Right ventricle myocardium superior (tissue), 1 donor: ENCODE results near the gene WASF2. TPM values are rescaled to one million over a fixed set of nuclear protein-coding genes. Genes with fewer than 3 reads are reported as not detected.
"Not testable (repeated sequence)": the region's sequence is repeated elsewhere in the genome, so short reads cannot be mapped to it uniquely, and the experiment has no call there.

Source experiments
- ATAC-seq: fragments of 200-7000 bp; cut with Tn5 transposase; one replicate; pipeline ENCODE4 v1.9.1; 2020; ENCODE audit warnings: mild to moderate bottlenecking; ENCODE audit not compliant: poor library complexity
- DNase-seq: peaks from one replicate; pipeline ENCODE4 v3.0.0-alpha.2; 2020
- intact Hi-C: fragments of 100-400 bp; cut with DNase I; formaldehyde crosslinking; loops from one replicate; pipeline ENCODE4 v1.11.2; 2022
- long read RNA-seq: library from polyadenylated mRNA; unstranded; transcript quantifications from one replicate; pipeline ENCODE4 v2.0.0, GENCODE V29; 2021
- total RNA-seq: library from RNA; stranded (reverse); fragmentation: NEBNext Ultra II Directional; extraction: Animal tissue kit (Norgen Biotek cat#: 25700); gene quantifications from one replicate; pipeline ENCODE4 v1.2.1, GENCODE V29; 2021
- donor health status: DM: no; HTN: yes; CAD: no; lungs with severe emphysema.

Gene WASF2
- 49.3 TPM for total RNA-seq
- long read RNA-seq, full-length matches to known transcripts: 23 of 82 reads
- long read RNA-seq, partial matches to known transcripts: 23 of 82 reads
- long read RNA-seq, other reads (novel, unspliced or antisense): 36 of 82 reads

DNA sequence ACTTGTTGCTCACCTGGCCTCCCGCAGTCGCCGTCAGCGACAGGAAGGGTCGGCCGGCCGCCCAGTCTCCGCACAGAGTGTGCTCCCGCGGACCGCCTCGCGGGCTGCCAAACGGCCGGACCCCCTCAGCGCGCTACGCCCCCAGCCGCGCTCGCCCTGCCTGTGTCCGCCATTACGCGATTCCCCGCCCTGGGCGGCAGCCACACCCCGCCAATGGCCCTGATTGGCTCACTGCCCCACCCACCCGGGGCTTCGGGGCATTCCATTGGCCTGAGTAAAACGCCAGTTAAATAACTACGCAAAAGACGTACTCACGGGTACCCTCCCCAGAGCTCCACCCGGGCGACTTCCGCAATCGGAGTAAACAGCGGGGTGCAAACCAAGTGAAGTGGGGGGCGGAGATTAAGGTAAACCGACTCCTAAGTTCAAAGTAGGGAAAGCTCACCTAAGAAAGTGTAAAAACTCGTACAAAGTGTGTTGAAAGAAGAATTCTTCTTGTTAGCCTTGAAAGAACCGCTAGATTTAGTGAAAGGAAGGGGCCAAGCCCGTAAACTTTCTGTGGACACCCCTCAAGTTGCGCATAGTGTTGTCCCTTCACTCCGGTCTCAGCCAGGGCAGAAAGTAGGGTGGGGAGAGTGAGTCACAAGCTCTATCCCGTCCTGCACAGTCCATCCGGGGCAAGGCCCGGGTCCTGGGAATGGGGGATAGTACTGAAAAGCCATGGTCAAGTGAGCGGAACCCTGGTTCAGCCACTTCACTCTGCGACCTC lies at the start of gene WASF2:
TSS of gene WASF2 (minus strand) at position 195 of the 769 bp plus-strand sequence. CDS start 61,277 bp downstream, outside the sequence.
- ATAC-seq (peak; percentile 96), DNase-seq (peak; percentile 98)
- intact Hi-C loops: loop anchor here (10.0 kb wide), 1 partner anchor 55 kb away; no protein-coding TSS in a partner anchor

DNA sequence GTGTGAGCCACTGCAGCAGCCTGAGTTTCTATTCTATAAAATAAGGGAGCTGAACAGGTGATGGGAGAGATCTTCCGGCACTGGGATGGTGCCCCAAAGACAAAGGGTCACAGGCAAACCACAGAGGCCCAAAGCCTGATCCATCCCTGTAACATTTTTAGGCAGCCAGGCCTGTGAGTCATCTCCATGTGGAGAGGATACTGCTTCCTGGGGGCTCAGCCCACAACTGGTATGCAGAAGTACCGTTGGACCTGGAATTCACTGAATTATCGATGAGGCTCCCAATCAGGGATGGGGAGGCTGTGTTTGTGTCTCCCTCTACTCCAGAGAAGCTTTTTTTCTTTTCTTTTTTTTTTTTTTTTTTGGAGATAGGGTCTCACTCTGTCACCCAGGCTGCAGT lies 48.8 kb upstream of the WASF2 start:
- intact Hi-C loops: no loop called here
- no peak for ATAC-seq
- no peak for DNase-seq

DNA sequence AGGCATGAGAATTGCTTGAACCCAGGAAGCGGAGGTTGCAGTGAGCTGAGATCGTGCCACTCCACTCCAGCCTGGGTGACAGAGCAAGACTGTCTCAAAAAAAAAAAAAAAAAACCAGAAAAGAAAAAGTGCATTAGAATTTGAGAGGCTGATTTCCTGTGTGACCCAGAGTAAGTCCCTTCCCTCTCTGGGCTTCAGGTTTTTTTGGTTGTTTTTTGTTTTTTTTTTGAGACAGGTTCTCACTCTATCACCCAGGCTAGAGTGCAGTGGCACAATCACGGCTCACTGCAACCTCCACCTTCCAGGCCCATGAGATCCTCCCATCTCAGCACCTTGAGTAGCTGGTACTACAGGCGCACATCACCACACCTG lies 48.3 kb upstream of the WASF2 start:
- intact Hi-C loops, ATAC-seq, DNase-seq: not testable (repeated sequence)

DNA sequence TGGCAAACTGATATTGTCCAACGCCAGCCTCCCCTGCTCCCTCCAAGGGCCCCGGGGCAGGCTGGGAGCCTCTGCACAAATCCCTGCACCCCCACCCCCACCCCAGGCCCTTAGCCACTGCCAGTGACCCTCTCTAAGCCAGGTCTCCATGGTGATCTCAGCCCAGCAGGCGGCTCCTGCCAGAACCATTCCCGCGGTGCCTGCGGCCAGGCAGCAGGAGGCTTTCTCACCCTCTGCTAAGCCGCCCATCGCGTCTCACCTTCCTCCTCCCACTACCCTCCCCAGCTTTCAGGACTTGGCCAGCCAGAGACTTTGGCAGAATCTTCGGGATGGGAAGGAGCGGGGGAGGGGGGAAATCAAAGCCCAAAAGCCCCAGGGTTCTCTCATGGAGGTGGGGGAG lies 46.8 kb upstream of the WASF2 start:
- DNase-seq (peak; percentile 82), ATAC-seq (peak; percentile 88)
- intact Hi-C loops: no loop called here

- intact Hi-C loops: no loop called here
- DNase-seq: no peak
- peak; percentile 5 for ATAC-seq
Measured at GRCh38 chr1:27536010-27536757, 46.2 kb upstream of the WASF2 start.

- intact Hi-C loops: no loop called here
Measured at GRCh38 chr1:27535386-27535785, 45.4 kb upstream of the WASF2 start.

GRCh38 chr1:27531959-27532685 lies 42.2 kb upstream of the WASF2 start:
- intact Hi-C loops: no loop called here
- ATAC-seq: no peak
- no peak for DNase-seq

More at GRCh38 chr1:27535386-27535785, 45.4 kb upstream of the WASF2 start:
- DNase-seq (no peak), ATAC-seq (no peak)

DNA sequence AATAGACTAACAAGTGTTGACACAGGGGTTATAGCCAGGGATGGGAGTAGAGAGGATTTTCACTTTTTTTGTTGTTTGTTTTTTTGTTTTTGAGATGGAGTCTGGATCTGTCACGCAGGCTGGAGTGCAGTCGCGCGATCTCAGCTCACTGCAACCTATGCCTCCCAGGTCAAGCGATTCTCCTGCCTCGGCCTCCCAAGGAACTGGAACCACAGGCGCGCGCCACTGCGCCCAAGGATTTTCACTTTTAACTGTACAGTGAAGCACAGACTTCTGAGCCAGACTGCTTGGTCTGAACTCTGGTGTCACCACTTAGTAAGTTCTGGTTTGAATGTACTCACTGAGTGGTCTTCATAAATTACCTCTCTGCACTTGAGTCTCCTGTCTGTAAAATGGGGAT lies 40.2 kb upstream of the WASF2 start:
- no peak for ATAC-seq
- no peak for DNase-seq
- intact Hi-C loops: no loop called here

DNA sequence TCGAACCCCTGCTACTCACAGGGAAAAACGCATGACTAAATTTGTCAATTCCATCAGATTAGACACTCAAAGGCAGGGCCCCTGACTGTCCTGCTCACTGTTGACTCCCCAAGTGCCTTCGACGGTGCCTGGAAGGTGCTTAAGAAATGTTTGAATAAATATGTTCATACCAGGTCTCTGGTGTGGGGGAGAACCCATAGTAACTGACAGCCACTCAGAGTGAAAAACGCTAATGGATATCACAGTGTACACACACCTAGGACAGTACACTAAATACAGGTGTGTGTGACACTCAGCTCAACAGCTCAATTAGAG lies 39.7 kb upstream of the WASF2 start:
- DNase-seq (no peak), ATAC-seq (no peak)
- intact Hi-C loops: no loop called here

GRCh38 chr1:27528818-27529703 lies 39.1 kb upstream of the WASF2 start:
- intact Hi-C loops: no loop called here
- DNase-seq: peak; percentile 87
- peak; percentile 30 for ATAC-seq

DNA sequence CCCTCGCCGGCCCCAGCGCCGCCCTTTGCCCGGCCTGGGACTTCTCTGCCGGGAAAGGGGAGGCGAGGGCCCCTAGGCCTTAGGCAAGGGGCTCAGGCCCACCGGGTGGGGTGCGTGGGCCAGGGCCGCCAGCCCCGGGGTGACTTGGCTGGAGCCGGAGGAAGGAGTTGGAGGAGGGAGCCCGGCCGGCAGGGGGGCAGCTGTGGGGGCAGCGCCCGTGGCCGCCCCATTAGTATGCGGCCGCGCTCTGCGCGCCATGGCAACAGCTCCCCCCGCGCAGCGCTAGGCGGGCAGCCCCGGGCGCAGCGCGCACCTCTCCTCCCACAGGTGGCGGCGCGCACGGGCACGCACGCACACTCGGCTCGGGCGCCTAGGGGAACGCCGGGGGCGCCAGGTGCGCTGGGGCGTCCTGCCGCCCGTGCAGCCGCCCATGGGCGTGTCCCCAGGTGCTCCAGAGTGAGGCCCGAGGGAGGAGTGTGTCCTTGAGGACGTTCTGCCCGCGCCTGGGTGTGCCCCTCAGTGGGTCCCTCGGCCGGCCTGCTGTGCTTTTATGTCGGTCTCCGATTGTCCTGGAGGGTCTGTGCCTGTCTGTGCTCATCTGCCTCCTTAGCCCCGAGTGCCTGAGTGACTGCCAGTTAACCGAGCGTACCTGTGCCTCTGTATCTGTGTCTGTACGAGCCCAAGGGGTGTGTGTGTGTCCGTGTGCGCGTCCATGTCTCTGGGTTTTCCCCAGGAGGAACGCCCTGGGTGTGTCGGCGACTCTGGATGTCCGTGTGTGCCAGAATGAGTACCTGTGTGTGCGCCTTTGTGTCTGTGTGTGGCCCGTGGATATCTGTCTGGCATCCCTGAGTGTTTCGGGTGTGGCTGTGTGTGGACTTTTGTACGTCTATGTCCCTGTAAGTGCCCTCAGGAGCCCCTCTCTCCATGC lies 38.2 kb upstream of the WASF2 start:
- DNase-seq (peak; percentile 63), ATAC-seq (peak; percentile 58)
- intact Hi-C loops: no loop called here

DNA sequence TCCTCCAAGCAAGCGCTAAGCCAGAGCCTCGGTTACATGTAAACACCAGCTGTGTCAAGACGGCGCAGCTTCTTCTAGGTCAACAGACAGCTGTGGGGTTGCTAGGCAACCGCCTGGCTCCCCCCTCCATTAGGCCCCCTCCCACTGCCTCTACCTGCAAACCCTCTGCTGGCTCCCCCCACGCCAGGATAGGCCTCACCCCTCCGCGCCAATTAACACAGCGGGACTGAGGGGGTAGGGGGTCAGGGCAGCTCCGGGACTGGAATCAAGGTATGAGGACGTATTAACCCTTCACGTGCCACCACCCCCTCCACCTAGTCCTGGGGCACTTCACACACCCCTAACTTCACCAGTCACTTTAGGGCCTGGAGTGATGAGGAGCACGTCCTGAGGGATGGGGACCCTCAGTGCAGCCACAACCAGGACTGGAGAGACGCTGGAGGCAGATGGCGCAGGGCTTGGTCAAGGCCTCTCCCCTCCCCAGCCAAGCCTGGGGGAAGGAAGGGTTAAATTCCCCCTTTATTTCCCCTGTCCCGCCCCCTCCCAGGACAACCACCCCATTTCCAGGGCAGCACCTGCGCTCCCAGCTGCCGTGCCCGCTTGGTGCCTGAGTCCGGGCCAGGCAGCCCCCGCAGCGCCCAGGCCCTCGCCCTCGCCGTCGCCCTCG lies 37.4 kb upstream of the WASF2 start:
- ATAC-seq (peak; percentile 6), DNase-seq (peak; percentile 70)
- intact Hi-C loops: no loop called here

DNA sequence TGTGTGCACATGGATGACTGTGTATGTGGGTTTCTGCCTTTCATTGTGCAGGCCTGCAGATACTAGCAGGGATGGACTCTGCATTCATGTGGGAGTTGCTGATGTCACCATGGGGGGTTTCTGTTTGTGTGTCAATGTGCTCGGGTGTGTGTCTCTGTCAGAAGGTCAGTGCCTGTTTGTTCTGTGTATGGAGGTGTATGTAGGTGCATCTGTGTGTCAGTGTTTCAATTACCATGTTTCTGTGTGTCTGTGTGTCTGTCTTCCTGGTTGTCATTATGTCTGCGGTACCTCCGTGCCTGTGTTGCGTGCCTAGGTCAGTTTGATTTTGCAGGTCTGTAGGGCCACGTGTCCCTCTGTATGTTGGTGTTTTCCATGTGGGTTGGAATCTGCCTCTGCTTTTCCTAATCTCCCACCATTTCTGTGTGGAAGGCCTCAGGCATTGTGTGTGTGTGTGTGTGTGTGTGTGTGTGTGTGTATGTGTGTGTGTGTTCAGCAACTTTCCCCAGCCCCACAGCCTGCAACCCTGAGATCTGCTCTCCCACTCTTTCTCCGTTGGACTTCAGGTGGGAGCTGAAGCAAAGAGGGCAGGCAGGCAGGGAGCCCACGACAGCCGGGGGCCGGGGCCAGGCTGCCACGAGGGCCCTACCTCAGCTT lies 36.7 kb upstream of the WASF2 start:
- ATAC-seq: no peak
- no peak for DNase-seq
- intact Hi-C loops: no loop called here

DNA sequence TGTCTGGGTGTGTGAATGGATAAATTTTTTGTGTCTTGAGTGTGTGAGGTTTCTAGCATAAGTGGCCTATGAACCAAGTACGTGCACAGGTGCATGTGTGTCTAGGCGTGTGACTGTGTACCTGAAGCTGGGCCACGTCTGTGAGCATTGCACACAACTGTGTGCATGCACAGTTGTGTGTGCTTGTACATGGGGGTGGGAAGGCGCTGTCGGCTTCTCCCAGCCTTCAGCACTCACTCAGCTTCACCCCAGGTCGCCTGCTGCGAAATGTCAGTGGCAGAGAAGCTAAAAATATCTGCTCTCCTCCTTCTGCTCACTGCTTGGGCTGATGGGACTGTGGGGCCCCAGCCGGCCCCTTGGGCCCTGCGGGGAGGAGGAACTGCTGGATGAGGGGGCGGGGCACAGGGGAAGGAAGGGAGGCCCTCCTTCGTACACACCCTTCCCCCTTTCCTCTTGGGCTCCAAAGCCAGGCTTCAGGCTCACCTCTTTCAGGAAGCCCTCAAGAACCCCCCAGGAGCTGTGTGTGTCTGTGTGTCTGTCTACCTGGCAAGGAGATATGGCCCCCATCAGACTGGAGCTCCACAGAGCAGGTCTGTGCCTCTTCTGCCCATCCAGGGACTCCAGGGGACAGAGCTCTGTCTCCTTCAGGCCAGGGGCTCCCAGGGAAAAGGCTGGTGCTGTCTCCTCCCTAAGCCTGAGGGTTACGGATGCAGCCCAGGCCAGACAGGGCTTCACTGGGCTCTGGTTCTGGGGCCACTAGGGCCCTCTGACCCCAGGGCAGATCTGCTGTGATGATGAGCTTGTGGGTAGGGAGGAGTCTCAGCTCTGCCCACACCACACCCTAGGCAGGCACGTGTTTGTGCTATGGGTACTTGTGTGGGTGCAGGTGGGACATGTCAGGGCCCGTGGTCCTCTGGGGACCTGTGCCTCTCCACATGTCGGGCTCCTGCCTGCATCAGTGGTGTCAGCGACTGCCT lies 35.6 kb upstream of the WASF2 start:
- DNase-seq: peak; percentile 90
- intact Hi-C loops: no loop called here
- ATAC-seq: peak; percentile 71

DNA sequence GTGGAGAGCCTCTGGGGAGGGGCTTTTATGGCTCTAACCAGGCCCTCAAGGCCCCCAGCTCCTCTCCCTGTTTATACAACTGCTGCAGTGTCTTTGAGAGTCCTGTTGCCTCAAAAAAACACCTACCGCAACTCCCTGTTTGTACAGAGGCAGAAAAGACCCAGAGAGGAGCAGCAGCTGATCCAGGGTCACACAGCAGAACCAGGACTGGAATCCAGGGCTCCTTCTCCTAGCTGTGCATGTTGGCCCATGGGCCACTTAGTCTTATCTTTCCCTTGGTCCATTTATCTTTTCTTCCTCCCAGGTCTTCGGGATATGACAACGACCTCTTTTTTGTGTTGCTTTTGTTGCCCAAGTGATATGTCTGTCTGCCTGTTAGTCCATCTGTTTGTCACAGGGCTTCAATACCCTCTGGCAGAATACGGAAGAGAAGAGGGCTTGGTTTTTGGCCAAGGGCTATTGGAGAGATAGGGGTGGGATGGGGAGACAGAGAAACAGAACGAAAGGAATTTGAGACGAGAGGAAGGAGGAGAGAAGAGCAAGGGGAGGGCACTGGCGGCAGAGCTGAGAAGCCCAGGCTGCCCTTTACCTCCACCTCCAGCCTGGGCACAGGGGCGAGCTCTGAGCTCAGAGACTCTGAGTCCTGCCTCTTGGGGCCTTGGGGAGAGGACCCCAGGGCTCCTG lies 33.5 kb upstream of the WASF2 start:
- DNase-seq (no peak), ATAC-seq (no peak)
- intact Hi-C loops: no loop called here
